ENCODE measurements around the gene HMG20B.

The HMG20B gene

GRCh38 chr19:3608079-3608641 lies 35.4 kb downstream of the HMG20B start:
- no peak overlapping the region for H3K4me3 ChIP-seq (ENCODE audit: control insufficient read depth, low read depth, low read length)

DNA sequence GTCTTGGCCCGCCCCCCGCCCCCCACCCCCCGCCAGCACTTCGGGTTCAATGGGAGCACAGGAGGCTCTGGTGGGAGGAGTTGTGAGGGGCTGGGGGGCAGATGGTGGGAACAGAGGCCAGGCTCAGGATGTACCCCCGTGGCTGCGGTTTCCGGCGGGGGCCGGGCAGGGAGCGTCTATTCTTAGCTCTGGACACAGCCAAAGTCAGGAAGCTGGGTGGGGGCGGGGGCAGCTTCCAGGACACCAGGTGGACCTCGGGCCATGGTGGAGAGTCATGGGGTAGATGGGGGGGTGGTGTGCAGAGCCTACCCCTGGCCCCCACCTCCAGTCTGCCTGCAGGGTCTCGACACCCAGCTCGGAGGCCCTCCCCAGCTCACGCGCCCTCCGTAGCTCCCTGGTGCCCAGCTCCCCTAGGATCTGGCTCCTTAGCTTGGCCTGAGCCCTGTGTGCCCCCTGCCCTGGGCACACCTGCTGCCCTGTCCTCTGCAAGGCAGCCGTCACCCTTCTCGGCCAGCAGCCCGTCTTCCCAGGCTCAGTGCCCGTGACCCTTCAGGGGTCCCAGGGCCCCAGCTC lies 36.1 kb downstream of the HMG20B start:
- TF ChIP-seq, protein P1, sequence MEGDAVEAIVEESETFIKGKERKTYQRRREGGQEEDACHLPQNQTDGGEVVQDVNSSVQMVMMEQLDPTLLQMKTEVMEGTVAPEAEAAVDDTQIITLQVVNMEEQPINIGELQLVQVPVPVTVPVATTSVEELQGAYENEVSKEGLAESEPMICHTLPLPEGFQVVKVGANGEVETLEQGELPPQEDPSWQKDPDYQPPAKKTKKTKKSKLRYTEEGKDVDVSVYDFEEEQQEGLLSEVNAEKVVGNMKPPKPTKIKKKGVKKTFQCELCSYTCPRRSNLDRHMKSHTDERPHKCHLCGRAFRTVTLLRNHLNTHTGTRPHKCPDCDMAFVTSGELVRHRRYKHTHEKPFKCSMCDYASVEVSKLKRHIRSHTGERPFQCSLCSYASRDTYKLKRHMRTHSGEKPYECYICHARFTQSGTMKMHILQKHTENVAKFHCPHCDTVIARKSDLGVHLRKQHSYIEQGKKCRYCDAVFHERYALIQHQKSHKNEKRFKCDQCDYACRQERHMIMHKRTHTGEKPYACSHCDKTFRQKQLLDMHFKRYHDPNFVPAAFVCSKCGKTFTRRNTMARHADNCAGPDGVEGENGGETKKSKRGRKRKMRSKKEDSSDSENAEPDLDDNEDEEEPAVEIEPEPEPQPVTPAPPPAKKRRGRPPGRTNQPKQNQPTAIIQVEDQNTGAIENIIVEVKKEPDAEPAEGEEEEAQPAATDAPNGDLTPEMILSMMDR (conservative IDR thresholded peaks at IDR 0.05; ENCODE audit: control insufficient read depth, insufficient read depth, low read depth, low read length), result no peak
- H3K4me3 ChIP-seq (ENCODE audit: control insufficient read depth, low read depth, low read length), result no peak overlapping the region
- no peak for DNase-seq (ENCODE audit: low read depth)

More at GRCh38 chr19:3608079-3608641, 35.4 kb downstream of the HMG20B start:
- TF ChIP-seq, protein P1 (conservative IDR thresholded peaks at IDR 0.05; ENCODE audit: control insufficient read depth, insufficient read depth, low read depth, low read length), result no peak
- no peak for DNase-seq (ENCODE audit: low read depth)

DNA sequence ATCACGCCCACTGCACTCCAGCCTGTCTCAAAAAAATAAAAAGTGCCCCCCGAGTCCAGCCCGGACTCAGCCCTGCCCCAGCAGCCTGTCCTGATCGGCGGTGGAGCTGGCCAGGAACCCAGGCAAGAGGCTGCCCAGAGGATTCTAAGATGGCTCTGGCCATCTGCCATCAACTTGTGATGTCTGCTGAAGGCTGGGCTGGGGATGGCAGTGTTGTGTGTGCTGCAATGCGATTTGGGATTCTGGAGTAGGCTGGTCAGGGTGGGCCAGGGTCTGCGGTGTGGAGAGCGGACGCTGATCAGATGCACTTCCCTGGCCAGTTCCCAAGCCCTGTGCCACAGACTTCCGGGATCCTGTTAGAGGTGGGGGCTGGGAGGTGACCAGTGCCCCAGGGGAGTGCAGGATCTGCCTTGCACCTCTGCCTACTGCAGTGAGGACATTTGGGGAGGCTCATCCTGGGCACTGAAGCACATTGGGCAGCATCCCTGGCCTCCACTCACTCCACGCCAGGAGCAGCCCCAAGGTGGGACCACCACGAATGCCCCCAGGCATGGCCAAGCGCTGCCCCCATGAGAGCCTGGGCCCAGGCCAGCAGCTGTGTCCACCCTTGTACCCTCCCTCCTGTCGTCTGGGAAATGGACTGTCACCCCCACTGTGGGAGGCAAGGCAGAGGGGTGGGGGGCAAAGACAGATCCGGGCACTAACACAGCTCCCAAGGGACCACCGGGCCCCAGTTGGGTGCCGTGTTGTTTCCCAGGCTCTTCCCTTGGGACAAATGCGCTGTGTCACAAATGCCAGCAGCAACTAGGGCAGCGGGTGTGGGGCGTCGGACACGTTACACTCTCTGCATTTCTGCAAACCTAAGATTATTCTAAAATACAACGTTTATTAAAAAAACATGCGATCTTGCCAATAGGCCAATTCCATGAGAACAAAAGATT lies 37.3 kb downstream of the HMG20B start:
- DNase-seq (ENCODE audit: low read depth), result no peak
- TF ChIP-seq, protein P1 (conservative IDR thresholded peaks at IDR 0.05; ENCODE audit: control insufficient read depth, insufficient read depth, low read depth, low read length), result no peak
- H3K4me3 ChIP-seq (ENCODE audit: control insufficient read depth, low read depth, low read length), result no peak overlapping the region

- TF ChIP-seq, protein P1 (conservative IDR thresholded peaks at IDR 0.05; ENCODE audit: control insufficient read depth, insufficient read depth, low read depth, low read length), result no peak
- no peak for DNase-seq (ENCODE audit: low read depth)
- H3K4me3 ChIP-seq (ENCODE audit: control insufficient read depth, low read depth, low read length), result no peak overlapping the region
Measured at GRCh38 chr19:3610745-3611717, 38.3 kb downstream of the HMG20B start.

DNA sequence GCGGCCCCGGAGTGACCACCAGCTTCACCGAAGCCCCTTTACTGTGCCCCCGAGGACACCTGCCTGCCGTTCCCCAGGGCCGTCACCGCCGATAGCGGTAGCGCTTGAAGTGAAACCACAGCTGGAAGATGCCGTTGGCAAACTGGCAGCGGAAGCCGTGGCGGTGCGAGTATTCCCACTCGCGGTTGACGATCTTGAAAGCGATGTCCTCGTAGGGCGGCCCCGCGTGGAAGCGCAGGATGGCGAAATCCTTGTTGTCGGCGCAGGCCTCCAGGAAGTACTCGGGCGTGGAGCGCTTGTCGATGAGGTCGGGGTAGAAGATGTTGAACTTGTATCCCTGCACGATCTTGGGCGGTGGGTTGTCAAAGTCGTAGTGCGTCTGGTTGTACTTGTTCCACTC lies 39.1 kb downstream of the HMG20B start:
- no peak overlapping the region for H3K4me3 ChIP-seq (ENCODE audit: control insufficient read depth, low read depth, low read length)
- DNase-seq (ENCODE audit: low read depth), result no peak
- TF ChIP-seq, protein P1 (conservative IDR thresholded peaks at IDR 0.05; ENCODE audit: control insufficient read depth, insufficient read depth, low read depth, low read length), result no peak

DNA sequence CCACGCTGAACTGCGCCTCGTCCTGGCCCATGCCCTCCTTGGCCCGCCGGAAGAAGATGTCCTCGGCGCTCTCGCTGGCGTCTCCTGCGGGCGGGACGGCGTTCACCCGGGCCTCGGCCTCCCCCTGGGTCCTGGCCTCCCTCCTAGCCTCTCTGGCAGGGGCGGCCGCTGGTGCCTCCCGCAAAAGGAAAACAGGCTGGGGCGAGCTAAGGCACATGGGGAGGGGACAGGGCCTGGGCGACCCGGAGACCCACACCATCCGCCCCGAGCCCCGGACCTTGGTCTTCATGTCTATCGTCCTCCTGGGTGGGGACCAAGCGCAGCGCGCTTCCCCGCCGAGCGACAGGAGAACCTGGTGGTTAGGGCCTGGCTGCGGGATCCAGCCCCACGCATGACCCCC lies 39.6 kb downstream of the HMG20B start:
- TF ChIP-seq, protein P1 (conservative IDR thresholded peaks at IDR 0.05; ENCODE audit: control insufficient read depth, insufficient read depth, low read depth, low read length), result no peak
- DNase-seq (ENCODE audit: low read depth), result no peak

More for the DNA sequence above, 39.6 kb downstream of the HMG20B start:
- H3K4me3 ChIP-seq (ENCODE audit: control insufficient read depth, low read depth, low read length), result no peak overlapping the region

Data from fibroblast of mammary gland (primary cell).